Prostate gland (tissue), 2 donors: Measurements from ENCODE around the gene CAMK2D. TPM values are rescaled to one million over a fixed set of nuclear protein-coding genes. Genes with fewer than 3 reads are reported as not detected.

Experiments
- DNase-seq: peaks from one replicate; pipeline ENCODE4 v3.0.0-alpha.2; 2019; ENCODE audit warnings: low spot score
- H3K27ac ChIP-seq, 2 donors: fragments of 200-600 bp; sonication (generic); 2 replicates each; pipeline ENCODE4 v1.5.1; 2017 to 2019
- H3K27me3 ChIP-seq: fragments of 200-600 bp; sonication (generic); replicated peaks from 2 replicates; pipeline ENCODE4 v1.5.1; 2019; ENCODE audit not compliant: insufficient read depth
- H3K36me3 ChIP-seq, 2 donors: fragments of 200-600 bp; sonication (generic); 1 replicate in 1 of 2; 2 replicates in 1 of 2; pipeline versions ENCODE4 v1.5.1 to v1.8.1; 2017 to 2019
- H3K4me1 ChIP-seq: fragments of 200-600 bp; sonication (generic); replicated peaks from 2 replicates; pipeline ENCODE4 v1.5.1; 2019
- H3K4me3 ChIP-seq, 2 donors: fragments of 200-600 bp; sonication (generic); 2 replicates each; pipeline ENCODE4 v1.5.1; 2017 to 2019
- H3K9me3 ChIP-seq: fragments of 200-600 bp; sonication (generic); 2 replicates; pipeline ENCODE4 v1.5.1; 2017
- CTCF ChIP-seq, 4 experiments: fragments of 200-600 bp in 2 of 4; fragments of 450-650 bp in 2 of 4; sonication (generic) in 2 of 4; IDR thresholded peaks; 1 replicate in 3 of 4; 2 replicates in 1 of 4; pipeline ENCODE4 v1.5.1; 2016 to 2019; ENCODE audit warnings: antibody characterized with exemption in 4 of 4, mild to moderate bottlenecking in 2 of 4, moderate library complexity in 2 of 4
- POLR2A ChIP-seq: fragments of 450-650 bp; IDR thresholded peaks from one replicate; pipeline ENCODE4 v1.6.1; 2016; ENCODE audit warnings: antibody characterized with exemption, mild to moderate bottlenecking
- POLR2AphosphoS5 ChIP-seq: sonication (generic); formaldehyde crosslinking; IDR thresholded peaks from one replicate; pipeline ENCODE4 v1.6.1; 2017; ENCODE audit warnings: antibody characterized with exemption
- WGBS: methylation state at CpG from one replicate; pipeline ENCODE4 v1.1.5; 2018; 5-methylcytosine and 5-hydroxymethylcytosine counted together
- intact Hi-C: fragments of 100-400 bp; cut with DNase I; formaldehyde crosslinking; loops from one replicate; pipeline ENCODE4 v1.14.2; 2022
- total RNA-seq, 2 donors: library from RNA; depleted of rRNA; stranded (reverse); fragments of >200 nt; gene quantifications; one replicate each; pipeline ENCODE4 v1.1.0, GENCODE V29; 2016

Gene CAMK2D
- total RNA-seq, 2 donors from 2014 or later = 48.7 to 88.8 TPM

GRCh38 chr4:113618205-113618604, 143.3 kb downstream of the CAMK2D start:
- H3K9me3 ChIP-seq = no peaks in the 10 kb centered on the region
- WGBS = 28% methylated on average over 2 of the region's 2 CpGs
- intact Hi-C loops = no loop called here
- no peaks in the 10 kb centered on the region for H3K36me3 ChIP-seq
- H3K27me3 ChIP-seq = no peaks in the 10 kb centered on the region
- TF ChIP-seq CTCF (IDR thresholded peaks at IDR 0.05) (no peak), POLR2AphosphoS5 (no peak), POLR2A (no peak)
- no peak for DNase-seq
- no peak overlapping the region for H3K4me3 ChIP-seq
- no peaks in the 10 kb centered on the region for H3K4me1 ChIP-seq
- no peak overlapping the region for H3K27ac ChIP-seq

GRCh38 chr4:113617195-113617594, 144.3 kb downstream of the CAMK2D start:
- Histone ChIP-seq H3K27ac (peak overlapping the region in 1 of 2 donors; percentile 45), H3K27me3 (no peaks in the 10 kb centered on the region), H3K4me1 (no peaks in the 10 kb centered on the region), H3K4me3 (no peak overlapping the region), H3K36me3 (no peaks in the 10 kb centered on the region), H3K9me3 (no peaks in the 10 kb centered on the region)
- 97% methylated on average over 6 of the region's 6 CpGs for WGBS
- TF ChIP-seq CTCF (IDR thresholded peaks at IDR 0.05) (no peak), POLR2A (no peak), POLR2AphosphoS5 (no peak)
- intact Hi-C loops = no loop called here
- DNase-seq = no peak

- Histone ChIP-seq H3K4me1 (no peaks in the 10 kb centered on the region), H3K27me3 (no peaks in the 10 kb centered on the region), H3K36me3 (no peaks in the 10 kb centered on the region), H3K4me3 (no peak overlapping the region), H3K27ac (peak overlapping the region; percentile 26 to 45), H3K9me3 (no peaks in the 10 kb centered on the region)
- intact Hi-C loops = no loop called here
- 10% methylated on average over 1 of the region's 1 CpG for WGBS
- peak; percentile 11 for DNase-seq
- TF ChIP-seq POLR2AphosphoS5 (peak; percentile 89), CTCF (IDR thresholded peaks at IDR 0.05) (no peak)
These were observed 145.1 kb downstream of the CAMK2D start for GRCh38 chr4:113616443-113616842.

- no peak for TF ChIP-seq CTCF (IDR thresholded peaks at IDR 0.05)
- no peak for TF ChIP-seq POLR2AphosphoS5
- no peak for TF ChIP-seq POLR2A
- Histone ChIP-seq H3K27ac (no peak overlapping the region), H3K4me3 (no peak overlapping the region), H3K4me1 (no peaks in the 10 kb centered on the region), H3K36me3 (no peaks in the 10 kb centered on the region), H3K9me3 (no peaks in the 10 kb centered on the region), H3K27me3 (no peaks in the 10 kb centered on the region)
- intact Hi-C loops = no loop called here
- DNase-seq = no peak
- 81% methylated on average over 2 of the region's 2 CpGs for WGBS
These were observed 147.1 kb downstream of the CAMK2D start for GRCh38 chr4:113614414-113614813.

GRCh38 chr4:113613503-113613902, 148.0 kb downstream of the CAMK2D start:
- Histone ChIP-seq H3K27ac (no peak overlapping the region), H3K4me3 (no peak overlapping the region), H3K27me3 (no peaks in the 10 kb centered on the region), H3K4me1 (no peaks in the 10 kb centered on the region), H3K36me3 (no peaks in the 10 kb centered on the region), H3K9me3 (no peaks in the 10 kb centered on the region)
- TF ChIP-seq POLR2A = no peak
- no peak for TF ChIP-seq POLR2AphosphoS5
- no peak for TF ChIP-seq CTCF (IDR thresholded peaks at IDR 0.05)
- DNase-seq = no peak
- intact Hi-C loops = no loop called here
- WGBS = 98% methylated on average over 4 of the region's 4 CpGs
